ACC112 (cell line): ENCODE results near the gene PIK3R6.

Source experiments
- H2AFZ ChIP-seq: fragments of 200-600 bp; sonication (generic); one replicate; pipeline ENCODE4 v1.6.0; 2017; ENCODE audit warnings: antibody characterized with exemption, low read length; ENCODE audit not compliant: unreplicated experiment
- H3K27ac ChIP-seq: fragments of 200-600 bp; sonication (generic); 2 replicates; pipeline ENCODE4 v1.5.1; 2014; ENCODE audit warnings: low read depth, mild to moderate bottlenecking, antibody characterized with exemption, low read length, moderate library complexity
- H3K27me3 ChIP-seq: fragments of 200-600 bp; sonication (generic); 2 replicates; pipeline ENCODE4 v1.6.1; 2014; ENCODE audit warnings: mild to moderate bottlenecking, antibody characterized with exemption, low read length, moderate library complexity, mixed read lengths; ENCODE audit not compliant: insufficient read depth
- H3K36me3 ChIP-seq: fragments of 200-600 bp; sonication (generic); 2 replicates; pipeline ENCODE4 v1.6.1; 2016; ENCODE audit warnings: mild to moderate bottlenecking, antibody characterized with exemption, low read length, moderate library complexity, mixed read lengths; ENCODE audit not compliant: insufficient read depth
- H3K4me1 ChIP-seq: fragments of 200-600 bp; sonication (generic); one replicate; pipeline ENCODE4 v1.6.1; 2016; ENCODE audit warnings: low read length, mixed read lengths; ENCODE audit not compliant: insufficient read depth, unreplicated experiment, control insufficient read depth
- H3K4me3 ChIP-seq: fragments of 200-600 bp; sonication (generic); 2 replicates; pipeline ENCODE4 v1.5.1; 2014; ENCODE audit warnings: mild to moderate bottlenecking, low read depth, low read length
- H3K79me2 ChIP-seq: fragments of 200-600 bp; sonication (generic); one replicate; pipeline ENCODE4 v1.6.0; 2016; ENCODE audit warnings: low read length; ENCODE audit not compliant: control insufficient read depth, unreplicated experiment, insufficient read depth

The PIK3R6 gene

DNA sequence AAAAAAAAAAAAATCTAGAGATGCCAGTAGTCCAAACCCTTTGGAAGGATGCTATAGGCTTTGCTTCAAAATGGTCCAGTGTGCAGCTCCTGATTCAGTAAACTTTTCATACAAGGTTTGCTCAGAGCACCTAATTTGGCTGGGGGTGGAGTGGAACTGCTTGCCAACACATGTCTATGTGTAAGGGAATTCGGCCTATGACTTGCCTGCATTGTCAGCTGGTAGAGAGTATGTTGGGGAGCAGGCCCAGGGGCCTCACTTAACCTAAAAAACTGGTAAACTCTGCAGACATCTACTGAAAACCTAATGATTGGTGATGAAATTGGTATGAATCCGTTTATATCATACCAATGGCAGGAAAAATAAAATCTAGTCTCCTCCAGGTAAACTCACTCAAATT lies 66.8 kb downstream of the PIK3R6 start:
- H3K4me1 ChIP-seq, result no peaks in the 10 kb centered on the region
- H3K36me3 ChIP-seq, result no peaks in the 10 kb centered on the region
- no peak overlapping the region for H2AFZ ChIP-seq
- H3K79me2 ChIP-seq, result no peaks in the 10 kb centered on the region
- H3K27me3 ChIP-seq, result peaks cover 46% of the 10 kb centered on the region
- no peak overlapping the region for H3K27ac ChIP-seq
- no peak overlapping the region for H3K4me3 ChIP-seq

DNA sequence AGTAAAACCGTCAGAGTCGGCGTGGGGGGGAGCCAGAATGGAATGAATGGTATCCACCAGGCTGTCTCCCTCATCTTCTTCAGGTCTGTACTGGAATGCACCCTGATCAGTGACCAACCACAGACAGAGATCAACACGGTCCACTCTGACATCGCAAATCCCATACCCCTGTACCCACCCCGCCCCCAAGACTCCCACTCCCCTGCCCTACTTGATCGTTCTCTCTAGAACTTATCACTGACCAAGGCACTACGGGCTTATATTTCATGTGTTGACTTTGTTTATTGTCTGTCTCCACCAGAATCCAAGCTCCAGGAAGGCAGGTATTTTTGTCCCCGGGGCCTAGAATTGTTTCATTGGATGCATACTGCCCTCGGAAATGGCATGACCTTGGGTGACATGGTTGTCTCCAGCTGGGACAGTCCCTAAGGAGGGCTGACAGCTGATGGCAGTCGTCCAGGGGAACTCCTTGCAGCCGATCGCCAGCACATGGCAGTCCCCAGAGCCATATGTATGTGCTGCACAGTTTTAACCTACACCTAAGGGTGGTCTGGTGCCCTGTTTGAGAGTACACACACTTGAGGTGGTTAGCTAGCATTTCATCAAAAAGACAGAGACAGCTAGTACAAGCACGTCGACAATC lies 67.8 kb downstream of the PIK3R6 start:
- Histone ChIP-seq H3K27me3 (peaks cover 46% of the 10 kb centered on the region), H3K4me1 (no peaks in the 10 kb centered on the region), H3K36me3 (no peaks in the 10 kb centered on the region), H3K79me2 (no peaks in the 10 kb centered on the region), H3K27ac (no peak overlapping the region), H3K4me3 (no peak overlapping the region), H2AFZ (no peak overlapping the region)

DNA sequence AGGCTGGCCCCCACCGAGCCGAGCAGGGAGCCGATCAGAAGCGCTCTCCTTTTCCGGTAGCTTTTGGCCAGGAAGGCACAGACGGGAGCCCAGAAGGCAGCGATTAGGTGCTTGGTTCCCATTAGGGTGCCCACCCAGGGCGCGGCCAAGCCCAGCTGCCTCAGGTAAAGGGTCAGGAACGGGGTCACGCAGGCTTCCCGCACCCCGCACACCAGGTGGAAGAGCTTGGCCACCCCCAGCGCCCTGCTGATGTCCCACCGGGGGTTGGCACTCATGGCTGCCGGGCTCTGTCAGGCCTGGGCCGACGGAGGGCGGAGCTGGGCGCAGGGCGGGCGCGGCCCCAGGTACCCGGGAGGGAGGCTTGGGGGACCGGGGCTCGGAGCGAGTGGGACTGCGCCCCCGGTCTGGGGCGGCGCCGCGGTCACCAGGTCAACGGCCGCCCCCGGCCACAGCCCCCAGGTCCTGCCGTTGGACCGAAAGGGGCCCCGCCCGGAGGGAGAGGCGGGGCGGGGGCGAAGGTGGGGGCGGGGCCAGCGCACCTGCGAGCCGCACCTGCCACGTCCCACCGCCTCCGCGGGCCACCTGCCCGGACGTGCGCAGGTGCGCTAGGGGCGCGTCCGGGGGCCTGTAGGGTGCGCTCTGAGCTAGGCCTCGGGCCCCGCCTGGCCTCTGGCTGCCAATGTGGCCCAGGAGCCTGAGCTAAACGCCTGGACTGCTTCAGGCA lies 68.5 kb downstream of the PIK3R6 start, which contains the start of gene MFSD6L:
Gene MFSD6L, minus strand, starts transcription at position 520 of the 724 bp plus-strand sequence. Its CDS starts 245 bp downstream, at position 275.
- Histone ChIP-seq H3K36me3 (no peaks in the 10 kb centered on the region), H3K4me3 (no peak within 1 kb of the TSS), H2AFZ (no peak within 1 kb of the TSS), H3K27me3 (peaks cover 46% of the 10 kb centered on the region), H3K4me1 (no peaks in the 10 kb centered on the region), H3K27ac (no peak within 1 kb of the TSS), H3K79me2 (no peaks in the 10 kb centered on the region)

DNA sequence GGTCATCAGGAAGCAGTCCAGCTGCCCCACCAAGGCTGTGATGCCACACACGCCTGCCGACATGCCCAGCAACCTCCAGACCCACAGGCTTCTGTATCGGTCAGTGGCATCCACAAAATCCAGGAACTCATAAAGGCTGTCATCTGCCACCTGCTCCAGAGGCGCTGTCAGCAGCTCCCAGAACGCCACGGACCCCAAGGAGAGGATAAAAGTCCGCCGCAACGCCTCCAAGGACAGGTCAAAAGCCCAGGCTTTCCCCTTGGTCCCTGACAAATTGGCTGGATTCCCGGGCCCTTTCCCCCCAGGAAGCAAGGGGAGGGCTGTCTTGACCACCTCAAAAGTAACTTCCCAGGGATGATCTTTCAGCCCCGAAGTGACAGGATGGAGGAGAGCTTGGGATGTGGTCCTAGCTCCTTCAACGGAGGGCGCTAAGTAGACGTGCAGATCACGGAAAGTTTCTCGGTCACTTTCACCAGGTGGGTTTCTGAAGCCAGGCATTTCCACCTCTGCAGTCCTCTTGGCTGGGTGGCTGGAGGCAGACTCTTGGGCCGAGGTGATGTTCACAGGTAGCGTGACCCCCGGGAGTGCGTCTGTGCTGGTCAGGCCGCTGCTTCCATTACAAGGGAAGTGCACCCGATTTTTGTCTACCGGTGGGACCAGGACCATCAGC lies 69.2 kb downstream of the PIK3R6 start:
- no peaks in the 10 kb centered on the region for H3K79me2 ChIP-seq

DNA sequence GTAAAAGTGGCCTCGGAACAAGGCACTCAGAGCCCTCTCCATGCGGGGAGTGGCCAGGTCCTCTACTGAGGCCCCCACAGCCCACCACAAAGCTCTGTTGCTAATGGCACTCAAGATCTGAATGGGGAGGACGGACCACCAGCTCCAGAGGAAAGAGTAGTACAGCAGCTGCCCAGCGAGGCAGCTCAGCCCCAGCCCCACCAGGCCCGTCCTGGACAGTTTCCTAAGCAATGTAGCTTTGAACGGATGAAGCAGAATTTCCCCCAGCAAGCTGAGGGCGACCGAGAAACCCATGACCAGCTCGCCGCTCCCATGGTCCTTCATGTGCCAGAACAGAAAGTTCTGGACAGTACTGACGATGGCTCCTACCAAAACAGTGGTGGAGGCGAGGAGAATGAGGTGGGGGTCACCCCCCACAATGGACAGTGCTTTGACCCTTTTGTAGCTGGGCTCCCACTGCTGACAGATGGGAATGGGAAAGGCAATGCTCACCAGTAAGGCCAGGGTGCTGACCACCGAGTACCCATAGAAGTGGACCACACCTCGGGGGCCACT lies 69.8 kb downstream of the PIK3R6 start:
- H3K36me3 ChIP-seq, result no peaks in the 10 kb centered on the region
- peaks cover 46% of the 10 kb centered on the region for H3K27me3 ChIP-seq
- H2AFZ ChIP-seq, result no peak overlapping the region

More for the DNA sequence above, 69.2 kb downstream of the PIK3R6 start:
- Histone ChIP-seq H2AFZ (no peak overlapping the region), H3K4me3 (no peak overlapping the region), H3K27ac (no peak overlapping the region), H3K36me3 (no peaks in the 10 kb centered on the region), H3K4me1 (no peaks in the 10 kb centered on the region), H3K27me3 (peaks cover 46% of the 10 kb centered on the region)

DNA sequence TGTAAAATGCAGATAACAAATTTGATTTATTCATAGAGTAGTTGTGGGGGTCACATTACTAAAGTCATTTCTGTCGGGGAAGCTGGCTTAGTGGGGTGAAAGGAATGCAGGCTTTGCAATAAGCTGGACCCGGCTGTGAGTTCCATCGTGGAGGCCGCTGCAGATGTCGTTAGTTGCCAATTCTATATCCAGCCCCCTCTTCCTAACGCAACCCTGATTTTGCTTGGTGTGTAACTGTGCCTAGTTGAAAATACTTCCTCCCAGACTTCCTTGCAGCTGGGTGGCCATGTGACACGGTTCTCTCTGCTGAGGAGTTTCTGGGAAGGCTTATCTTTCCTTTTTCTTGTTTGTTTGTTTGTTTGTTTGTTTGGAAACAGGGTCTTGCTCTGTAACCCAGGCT lies 72.8 kb downstream of the PIK3R6 start:
- Histone ChIP-seq H3K4me1 (no peaks in the 10 kb centered on the region), H3K27ac (no peak overlapping the region), H2AFZ (no peak overlapping the region)

More for the DNA sequence above, 69.8 kb downstream of the PIK3R6 start:
- no peak overlapping the region for H3K4me3 ChIP-seq
- no peaks in the 10 kb centered on the region for H3K79me2 ChIP-seq
- no peak overlapping the region for H3K27ac ChIP-seq
- no peaks in the 10 kb centered on the region for H3K4me1 ChIP-seq

DNA sequence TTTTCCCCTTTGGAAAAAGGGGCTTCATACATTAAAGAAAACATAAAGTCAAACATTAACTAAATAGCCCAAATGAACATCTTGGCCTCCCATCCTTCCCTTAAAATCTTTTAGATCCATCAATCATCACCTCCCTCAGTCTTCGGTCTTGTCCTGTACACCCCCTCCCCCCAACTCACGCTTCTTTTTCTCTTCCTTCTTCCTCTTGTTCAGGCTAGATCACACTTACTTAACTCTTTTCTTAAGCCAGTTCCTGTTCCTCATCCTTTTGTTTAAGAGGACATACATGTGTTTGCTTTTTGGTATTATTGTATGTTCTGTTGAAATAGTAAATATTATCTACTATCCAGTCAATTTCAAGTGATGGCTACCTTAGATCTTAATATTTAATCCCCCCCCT lies 73.8 kb downstream of the PIK3R6 start:
- no peak overlapping the region for H3K27ac ChIP-seq

More for the DNA sequence above, 72.8 kb downstream of the PIK3R6 start:
- H3K36me3 ChIP-seq, result no peaks in the 10 kb centered on the region
- peaks cover 38% of the 10 kb centered on the region for H3K27me3 ChIP-seq
- no peak overlapping the region for H3K4me3 ChIP-seq
- H3K79me2 ChIP-seq, result no peaks in the 10 kb centered on the region

DNA sequence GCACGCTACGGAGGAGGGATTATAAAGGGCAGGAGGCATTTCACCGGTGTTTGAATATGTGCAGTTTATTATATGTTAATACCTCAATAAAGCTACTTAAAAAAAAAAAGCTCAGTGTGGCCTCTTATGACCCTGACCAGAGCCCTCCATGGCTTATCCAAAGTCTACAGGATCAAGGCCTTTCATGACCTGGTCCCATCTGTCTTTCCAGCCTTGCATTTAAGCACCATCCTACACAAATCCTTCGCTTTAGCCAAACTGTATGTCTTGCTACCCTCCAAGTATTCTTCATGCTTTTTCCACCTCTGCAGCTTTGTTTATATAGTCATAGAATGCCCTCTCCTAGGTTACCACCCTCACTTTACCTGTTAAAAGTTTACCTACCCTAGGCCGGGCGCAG lies 74.8 kb downstream of the PIK3R6 start:
- Histone ChIP-seq H3K79me2 (no peaks in the 10 kb centered on the region), H3K36me3 (no peaks in the 10 kb centered on the region), H3K4me1 (no peaks in the 10 kb centered on the region), H3K4me3 (no peak overlapping the region), H3K27me3 (peaks cover 34% of the 10 kb centered on the region), H3K27ac (no peak overlapping the region), H2AFZ (no peak overlapping the region)

More for the DNA sequence above, 73.8 kb downstream of the PIK3R6 start:
- H3K4me1 ChIP-seq, result no peaks in the 10 kb centered on the region
- H2AFZ ChIP-seq, result no peak overlapping the region
- H3K79me2 ChIP-seq, result no peaks in the 10 kb centered on the region
- peaks cover 37% of the 10 kb centered on the region for H3K27me3 ChIP-seq
- no peaks in the 10 kb centered on the region for H3K36me3 ChIP-seq
- H3K4me3 ChIP-seq, result no peak overlapping the region

DNA sequence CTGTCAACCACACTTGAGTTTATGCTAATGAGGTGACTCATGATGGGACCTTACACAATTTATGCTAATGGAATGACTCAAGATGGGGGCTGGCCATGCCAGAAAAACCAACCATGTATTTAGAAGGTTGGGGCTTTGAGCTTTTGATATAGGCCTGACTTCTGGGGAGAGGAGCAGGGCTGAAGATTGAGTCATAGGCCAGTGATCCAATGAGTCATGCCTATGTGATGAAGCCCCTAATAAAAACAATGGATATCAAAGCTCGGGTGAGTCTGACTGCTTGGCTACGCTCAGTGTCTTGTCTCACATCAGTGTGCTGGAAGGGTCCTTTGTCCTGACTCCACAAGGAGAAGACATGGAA lies 75.6 kb downstream of the PIK3R6 start:
- H2AFZ ChIP-seq, result no peak overlapping the region
- no peaks in the 10 kb centered on the region for H3K79me2 ChIP-seq
- no peaks in the 10 kb centered on the region for H3K36me3 ChIP-seq
- no peak overlapping the region for H3K27ac ChIP-seq
- H3K4me1 ChIP-seq, result no peaks in the 10 kb centered on the region
- peaks cover 27% of the 10 kb centered on the region; the same call in 1 of the 2 replicates for H3K27me3 ChIP-seq
- no peak overlapping the region for H3K4me3 ChIP-seq

DNA sequence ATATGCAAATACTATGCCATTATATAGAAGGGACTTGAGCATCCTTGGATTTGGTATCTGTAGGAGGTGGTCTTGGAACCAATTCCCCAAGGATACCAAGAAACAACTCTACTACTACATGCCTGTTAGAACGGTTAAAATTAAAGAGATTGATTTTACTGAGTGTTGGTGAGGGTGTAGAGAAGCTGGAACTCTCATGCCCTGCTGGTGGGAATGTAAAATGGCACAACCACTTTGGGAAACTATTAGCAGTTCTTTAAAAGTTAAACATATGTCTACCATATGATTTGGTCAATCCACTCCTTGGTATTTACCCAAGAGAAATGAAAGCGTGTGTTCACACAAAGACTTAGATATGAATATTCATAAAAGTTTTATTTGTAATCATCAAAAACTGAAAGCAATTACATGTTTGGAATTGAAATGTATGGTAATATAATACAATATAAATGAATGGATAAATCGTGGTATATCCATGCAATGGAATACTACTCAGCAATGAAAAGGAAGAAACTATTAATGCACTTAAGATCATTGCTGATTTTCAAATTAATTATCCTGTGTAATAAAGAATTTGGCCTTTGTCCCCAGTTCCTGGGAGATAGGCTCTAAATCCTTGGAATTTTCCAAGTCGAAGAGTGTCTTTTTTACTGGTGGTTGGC lies 76.1 kb downstream of the PIK3R6 start:
- Histone ChIP-seq H3K4me3 (no peak overlapping the region), H2AFZ (no peak overlapping the region), H3K27me3 (peaks cover 27% of the 10 kb centered on the region; the same call in 1 of the 2 replicates), H3K79me2 (no peaks in the 10 kb centered on the region), H3K27ac (no peak overlapping the region), H3K36me3 (no peaks in the 10 kb centered on the region), H3K4me1 (no peaks in the 10 kb centered on the region)
